ENCODE data around the gene IL1R1. TPM values are rescaled to one million over a fixed set of nuclear protein-coding genes. Genes with fewer than 3 reads are reported as not detected.
A peak's percentile ranks its signal among the peaks of the same experiment; 100 is the strongest.

The IL1R1 gene
- total RNA-seq, 1 experiment from 2014 or later = 5.2 TPM

- no peaks in the 10 kb centered on the region for H3K27me3 Mint-ChIP-seq (ENCODE audit: insufficient read depth, unreplicated experiment)
- intact Hi-C loops (cut with micrococcal nuclease) = no loop called here
- CTCF ChIA-PET = interaction anchor here (0.7 to 7.6 kb wide), 3 partner anchors 122 to 276 kb away, joined by 3 to 53 read pairs (median 3); no protein-coding TSS in a partner anchor
- TF ChIP-seq, protein P1, sequence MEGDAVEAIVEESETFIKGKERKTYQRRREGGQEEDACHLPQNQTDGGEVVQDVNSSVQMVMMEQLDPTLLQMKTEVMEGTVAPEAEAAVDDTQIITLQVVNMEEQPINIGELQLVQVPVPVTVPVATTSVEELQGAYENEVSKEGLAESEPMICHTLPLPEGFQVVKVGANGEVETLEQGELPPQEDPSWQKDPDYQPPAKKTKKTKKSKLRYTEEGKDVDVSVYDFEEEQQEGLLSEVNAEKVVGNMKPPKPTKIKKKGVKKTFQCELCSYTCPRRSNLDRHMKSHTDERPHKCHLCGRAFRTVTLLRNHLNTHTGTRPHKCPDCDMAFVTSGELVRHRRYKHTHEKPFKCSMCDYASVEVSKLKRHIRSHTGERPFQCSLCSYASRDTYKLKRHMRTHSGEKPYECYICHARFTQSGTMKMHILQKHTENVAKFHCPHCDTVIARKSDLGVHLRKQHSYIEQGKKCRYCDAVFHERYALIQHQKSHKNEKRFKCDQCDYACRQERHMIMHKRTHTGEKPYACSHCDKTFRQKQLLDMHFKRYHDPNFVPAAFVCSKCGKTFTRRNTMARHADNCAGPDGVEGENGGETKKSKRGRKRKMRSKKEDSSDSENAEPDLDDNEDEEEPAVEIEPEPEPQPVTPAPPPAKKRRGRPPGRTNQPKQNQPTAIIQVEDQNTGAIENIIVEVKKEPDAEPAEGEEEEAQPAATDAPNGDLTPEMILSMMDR (IDR thresholded peaks at IDR 0.05; ENCODE audit: unreplicated experiment) = no peak
- peaks cover 15% of the 10 kb centered on the region for H3K36me3 Mint-ChIP-seq (ENCODE audit: insufficient read depth, unreplicated experiment)
- POLR2A ChIA-PET = interaction anchor here (0.6 to 0.9 kb wide), 2 partner anchors 34 to 367 kb away, joined by 3 read pairs; no protein-coding TSS in a partner anchor
- H3K27ac Mint-ChIP-seq (ENCODE audit: low read depth, unreplicated experiment) = no peak overlapping the region
- peaks cover 31% of the 10 kb centered on the region for H3K4me1 Mint-ChIP-seq (ENCODE audit: insufficient read depth, unreplicated experiment)
- no TSS peak for BruUV-seq (replicated peaks)
- no peak for DNase-seq (ENCODE audit: unreplicated experiment)
- H3K9me3 Mint-ChIP-seq (ENCODE audit: unreplicated experiment) = peaks cover 13% of the 10 kb centered on the region
- H3K4me3 Mint-ChIP-seq (ENCODE audit: unreplicated experiment) = no peak overlapping the region
Measured at GRCh38 chr2:102159295-102159694, 16.7 kb downstream of the IL1R1 start.

- Mint-ChIP-seq H3K4me1 (ENCODE audit: insufficient read depth, unreplicated experiment) (peaks cover 9% of the 10 kb centered on the region), H3K9me3 (ENCODE audit: unreplicated experiment) (no peaks in the 10 kb centered on the region), H3K4me3 (ENCODE audit: unreplicated experiment) (no peak overlapping the region), H3K36me3 (ENCODE audit: insufficient read depth, unreplicated experiment) (peaks cover 22% of the 10 kb centered on the region), H3K27ac (ENCODE audit: low read depth, unreplicated experiment) (no peak overlapping the region), H3K27me3 (ENCODE audit: insufficient read depth, unreplicated experiment) (no peaks in the 10 kb centered on the region)
- TF ChIP-seq, protein P1 (IDR thresholded peaks at IDR 0.05; ENCODE audit: unreplicated experiment) = peak; percentile 56
- DNase-seq (ENCODE audit: unreplicated experiment) = peak; percentile 68
- CTCF ChIA-PET = interaction anchor here (0.5 to 5.1 kb wide), 53 partner anchors 11 to 291 kb away, joined by 3 to 96 read pairs (median 4); partner anchors contain the start of gene IL1R1
- intact Hi-C loops (cut with micrococcal nuclease) = loop anchor here (1.0 to 5.0 kb wide), 4 partner anchors 74 to 282 kb away; partner anchors contain the start of gene IL18R1
- POLR2A ChIA-PET = interaction anchor here (0.5 to 2.7 kb wide), 18 partner anchors 10 to 784 kb away, joined by 3 to 25 read pairs (median 4); no protein-coding TSS in a partner anchor
- no TSS peak for BruUV-seq (replicated peaks)
Measured at GRCh38 chr2:102166189-102166845, 23.8 kb downstream of the IL1R1 start.

- CTCF ChIA-PET = interaction anchor here (0.6 to 4.1 kb wide), 7 partner anchors 16 to 276 kb away, joined by 3 to 37 read pairs (median 5); no protein-coding TSS in a partner anchor
- Mint-ChIP-seq H3K27ac (ENCODE audit: low read depth, unreplicated experiment) (no peak overlapping the region), H3K4me1 (ENCODE audit: insufficient read depth, unreplicated experiment) (peaks cover 7% of the 10 kb centered on the region), H3K27me3 (ENCODE audit: insufficient read depth, unreplicated experiment) (no peaks in the 10 kb centered on the region), H3K4me3 (ENCODE audit: unreplicated experiment) (no peak overlapping the region), H3K36me3 (ENCODE audit: insufficient read depth, unreplicated experiment) (peaks cover 36% of the 10 kb centered on the region), H3K9me3 (ENCODE audit: unreplicated experiment) (no peaks in the 10 kb centered on the region)
- POLR2A ChIA-PET = no interaction called here
- no peak for DNase-seq (ENCODE audit: unreplicated experiment)
- BruUV-seq (replicated peaks) = no TSS peak
- TF ChIP-seq, protein P1 (IDR thresholded peaks at IDR 0.05; ENCODE audit: unreplicated experiment) = no peak
- intact Hi-C loops (cut with micrococcal nuclease) = loop anchor here (5.0 kb wide), 1 partner anchor 189 kb away; the partner anchor contains the start of gene IL18R1
Measured at GRCh38 chr2:102168026-102168771, 25.7 kb downstream of the IL1R1 start.

- intact Hi-C loops (cut with micrococcal nuclease) = no loop called here
- peaks cover 56% of the 10 kb centered on the region for H3K36me3 Mint-ChIP-seq (ENCODE audit: insufficient read depth, unreplicated experiment)
- BruUV-seq (replicated peaks) = no TSS peak
- TF ChIP-seq, protein P1 (IDR thresholded peaks at IDR 0.05; ENCODE audit: unreplicated experiment) = no peak
- ChIA-PET POLR2A (interaction anchor here (1.9 kb wide), 1 partner anchor 288 kb away, joined by 4 read pairs; no protein-coding TSS in a partner anchor), CTCF (interaction anchor here (1.0 kb wide), 1 partner anchor 166 kb away, joined by 3 read pairs; no protein-coding TSS in a partner anchor)
- no peak overlapping the region for H3K27ac Mint-ChIP-seq (ENCODE audit: low read depth, unreplicated experiment)
- no peaks in the 10 kb centered on the region for H3K27me3 Mint-ChIP-seq (ENCODE audit: insufficient read depth, unreplicated experiment)
- no peak for DNase-seq (ENCODE audit: unreplicated experiment)
- no peaks in the 10 kb centered on the region for H3K4me1 Mint-ChIP-seq (ENCODE audit: insufficient read depth, unreplicated experiment)
- H3K4me3 Mint-ChIP-seq (ENCODE audit: unreplicated experiment) = no peak overlapping the region
- no peaks in the 10 kb centered on the region for H3K9me3 Mint-ChIP-seq (ENCODE audit: unreplicated experiment)
Measured at GRCh38 chr2:102171946-102172345, 29.4 kb downstream of the IL1R1 start.

Data from MCF 10A (cell line).